NCI-H187 treated with DMSO at 0.1 percent for 48 hours (cell line): Measurements from ENCODE around the gene MAGEE2.
"Not testable (repeated sequence)": the region's sequence is repeated elsewhere in the genome, so short reads cannot be mapped to it uniquely, and the experiment has no call there.

ENCODE experiments used
- DNase-seq: peaks from one replicate; lab custom pipeline; 2025; lab: John Stamatoyannopoulos, UW

The MAGEE2 gene

GRCh38 chrX:75784680-75785491 is at the start of gene MAGEE2:
Gene MAGEE2 (minus strand): TSS chrX:75785254. CDS start chrX:75785051, 203 bp downstream.
- no peak for DNase-seq

- DNase-seq, result no peak
These were observed 1.2 kb upstream of the MAGEE2 start for GRCh38 chrX:75786290-75786689.

GRCh38 chrX:75781611-75782010 is 3.4 kb downstream of the MAGEE2 start:
- DNase-seq, result no peak

GRCh38 chrX:75768063-75768462 is 17.0 kb downstream of the MAGEE2 start:
- DNase-seq, result not testable (repeated sequence)

- DNase-seq, result no peak
These were observed 36.6 kb downstream of the MAGEE2 start for GRCh38 chrX:75748431-75748830.

- no peak for DNase-seq
These were observed 38.0 kb downstream of the MAGEE2 start for GRCh38 chrX:75746891-75747639.
